Kasumi-1 (cell line): ENCODE results near the gene LPAR6.
A peak's percentile ranks its signal among the peaks of the same experiment; 100 is the strongest.
"Not testable (repeated sequence)": the region's sequence is repeated elsewhere in the genome, so short reads cannot be mapped to it uniquely, and the experiment has no call there.

Source experiments
- DNase-seq, 2 experiments: peaks; one replicate each; lab custom pipeline; 2025; lab: John Stamatoyannopoulos, UW

Gene LPAR6

GRCh38 chr13:48412881-48413351 is at the start of gene LPAR6:
Gene LPAR6, minus strand, starts transcription at chr13:48413113. Its CDS starts 690 bp downstream, at chr13:48412423.
- peak; percentile 49 to 70 for DNase-seq

GRCh38 chr13:48457578-48458242 is 44.8 kb upstream of the LPAR6 start:
- no peak for DNase-seq

GRCh38 chr13:48456546-48456945 is 43.6 kb upstream of the LPAR6 start:
- DNase-seq: no peak

GRCh38 chr13:48451196-48451595 is 38.3 kb upstream of the LPAR6 start:
- DNase-seq: not testable (repeated sequence)

GRCh38 chr13:48449656-48450055 is 36.7 kb upstream of the LPAR6 start:
- DNase-seq: no peak

- DNase-seq: peak; percentile 45 to 61
These were observed 36.2 kb upstream of the LPAR6 start for GRCh38 chr13:48448959-48449614.

GRCh38 chr13:48448285-48448958 is 35.5 kb upstream of the LPAR6 start:
- DNase-seq: no peak

- DNase-seq: peak; percentile 65 to 66
These were observed 33.6 kb upstream of the LPAR6 start for GRCh38 chr13:48446464-48446863.

- DNase-seq: no peak
These were observed 30.7 kb upstream of the LPAR6 start for GRCh38 chr13:48443442-48444208.

- DNase-seq: no peak
These were observed 24.5 kb upstream of the LPAR6 start for GRCh38 chr13:48437371-48437770.

- no peak for DNase-seq
These were observed 23.9 kb upstream of the LPAR6 start for GRCh38 chr13:48436661-48437288.

GRCh38 chr13:48434200-48434599 is 21.3 kb upstream of the LPAR6 start:
- DNase-seq: no peak

- DNase-seq: no peak
These were observed 19.2 kb upstream of the LPAR6 start for GRCh38 chr13:48431987-48432615.

GRCh38 chr13:48431431-48431830 is 18.5 kb upstream of the LPAR6 start:
- DNase-seq: no peak

GRCh38 chr13:48429886-48430285 is 17.0 kb upstream of the LPAR6 start:
- no peak for DNase-seq

- DNase-seq: no peak
These were observed 16.1 kb upstream of the LPAR6 start for GRCh38 chr13:48429036-48429435.

- peak; percentile 31 to 53 for DNase-seq
These were observed 13.9 kb upstream of the LPAR6 start for GRCh38 chr13:48426755-48427298.

GRCh38 chr13:48426052-48426451 is 13.1 kb upstream of the LPAR6 start:
- DNase-seq: no peak

- DNase-seq: no peak
These were observed 11.3 kb upstream of the LPAR6 start for GRCh38 chr13:48424212-48424611.

GRCh38 chr13:48422003-48422402 is 9.1 kb upstream of the LPAR6 start:
- not testable (repeated sequence) for DNase-seq

- DNase-seq: no peak
These were observed 2.6 kb upstream of the LPAR6 start for GRCh38 chr13:48415516-48415915.
